ENCODE measurements around the gene MYO7B. TPM values are rescaled to one million over a fixed set of nuclear protein-coding genes. Genes with fewer than 3 reads are reported as not detected.

MYO7B gene
- total and polyA plus RNA-seq, 9 of the 15 experiments (the other 6 are each of a cell fraction or from before 2014, with no cell fraction given), result 0.08 TPM; not detected in 8

DNA sequence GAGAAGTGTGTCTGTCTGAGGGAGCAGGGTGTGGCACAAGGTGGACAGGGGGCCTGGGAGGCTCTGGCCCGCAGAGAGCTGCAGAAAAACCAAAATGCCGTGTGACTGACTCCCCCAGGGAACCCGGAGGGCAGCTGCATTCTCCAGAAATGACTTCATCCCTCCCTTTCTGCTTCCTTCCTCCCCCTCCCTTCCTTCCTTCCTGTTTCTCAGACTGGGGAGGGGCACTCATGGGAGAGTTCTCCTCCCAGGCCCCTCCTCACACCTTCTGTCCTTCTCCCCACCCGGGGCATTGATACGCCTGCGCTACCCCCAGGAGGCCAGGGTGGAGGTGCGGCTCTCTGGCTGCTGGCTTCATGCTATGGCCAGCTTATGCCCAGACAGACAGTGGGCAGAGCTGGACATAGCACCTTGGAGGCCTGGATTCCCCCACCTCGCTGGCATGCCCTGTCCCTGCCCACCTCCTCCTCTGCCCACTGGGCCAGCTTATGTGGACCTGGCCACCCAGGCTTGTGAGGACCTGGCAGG, 102.3 kb downstream of the MYO7B start (continued):
- TF ChIP-seq ZNF639 (CRISPR knock-in tag; conservative IDR thresholded peaks at IDR 0.05 in 1 of 2, IDR thresholded peaks at IDR 0.05 in 1 of 2) (no peak), ETV5 (CRISPR knock-in tag; IDR thresholded peaks at IDR 0.05; ENCODE audit: low read depth) (no peak; the same call in 1 of the 2 replicates), ZNF766 (CRISPR knock-in tag; conservative IDR thresholded peaks at IDR 0.05) (no peak), SRSF3 (IDR thresholded peaks at IDR 0.05; ENCODE audit: insufficient read depth, low read length) (no peak), SAP30 (IDR thresholded peaks at IDR 0.05; ENCODE audit: borderline replicate concordance, insufficient read depth, low read depth, low read length, poor library complexity, severe bottlenecking) (no peak), BMI1 (IDR thresholded peaks at IDR 0.05; ENCODE audit: low read length) (no peak), MXI1 (IDR thresholded peaks at IDR 0.05; ENCODE audit: low read depth, low read length) (no peak), ARID2 (IDR thresholded peaks at IDR 0.05) (no peak), SLC30A9 (CRISPR knock-in tag; IDR thresholded peaks at IDR 0.05) (no peak), ZBTB1 (CRISPR knock-in tag; IDR thresholded peaks at IDR 0.05; ENCODE audit: borderline replicate concordance, low read depth) (0 out of 2 replicates have a peak, but pooled peaks have one; percentile 1), CTBP1 (IDR thresholded peaks at IDR 0.05; ENCODE audit: borderline replicate concordance) (peak; percentile 36; the same call in 1 of the 2 replicates), XRCC5 (IDR thresholded peaks at IDR 0.05; ENCODE audit: low read depth, low read length) (no peak), MECOM (CRISPR knock-in tag; IDR thresholded peaks at IDR 0.05) (no peak), ARHGAP35 (IDR thresholded peaks at IDR 0.05; ENCODE audit: partially characterized antibody) (no peak), STAT5A (IDR thresholded peaks at IDR 0.05; ENCODE audit: borderline replicate concordance, low read length) (no peak)
- TF ChIP-seq, protein P1, sequence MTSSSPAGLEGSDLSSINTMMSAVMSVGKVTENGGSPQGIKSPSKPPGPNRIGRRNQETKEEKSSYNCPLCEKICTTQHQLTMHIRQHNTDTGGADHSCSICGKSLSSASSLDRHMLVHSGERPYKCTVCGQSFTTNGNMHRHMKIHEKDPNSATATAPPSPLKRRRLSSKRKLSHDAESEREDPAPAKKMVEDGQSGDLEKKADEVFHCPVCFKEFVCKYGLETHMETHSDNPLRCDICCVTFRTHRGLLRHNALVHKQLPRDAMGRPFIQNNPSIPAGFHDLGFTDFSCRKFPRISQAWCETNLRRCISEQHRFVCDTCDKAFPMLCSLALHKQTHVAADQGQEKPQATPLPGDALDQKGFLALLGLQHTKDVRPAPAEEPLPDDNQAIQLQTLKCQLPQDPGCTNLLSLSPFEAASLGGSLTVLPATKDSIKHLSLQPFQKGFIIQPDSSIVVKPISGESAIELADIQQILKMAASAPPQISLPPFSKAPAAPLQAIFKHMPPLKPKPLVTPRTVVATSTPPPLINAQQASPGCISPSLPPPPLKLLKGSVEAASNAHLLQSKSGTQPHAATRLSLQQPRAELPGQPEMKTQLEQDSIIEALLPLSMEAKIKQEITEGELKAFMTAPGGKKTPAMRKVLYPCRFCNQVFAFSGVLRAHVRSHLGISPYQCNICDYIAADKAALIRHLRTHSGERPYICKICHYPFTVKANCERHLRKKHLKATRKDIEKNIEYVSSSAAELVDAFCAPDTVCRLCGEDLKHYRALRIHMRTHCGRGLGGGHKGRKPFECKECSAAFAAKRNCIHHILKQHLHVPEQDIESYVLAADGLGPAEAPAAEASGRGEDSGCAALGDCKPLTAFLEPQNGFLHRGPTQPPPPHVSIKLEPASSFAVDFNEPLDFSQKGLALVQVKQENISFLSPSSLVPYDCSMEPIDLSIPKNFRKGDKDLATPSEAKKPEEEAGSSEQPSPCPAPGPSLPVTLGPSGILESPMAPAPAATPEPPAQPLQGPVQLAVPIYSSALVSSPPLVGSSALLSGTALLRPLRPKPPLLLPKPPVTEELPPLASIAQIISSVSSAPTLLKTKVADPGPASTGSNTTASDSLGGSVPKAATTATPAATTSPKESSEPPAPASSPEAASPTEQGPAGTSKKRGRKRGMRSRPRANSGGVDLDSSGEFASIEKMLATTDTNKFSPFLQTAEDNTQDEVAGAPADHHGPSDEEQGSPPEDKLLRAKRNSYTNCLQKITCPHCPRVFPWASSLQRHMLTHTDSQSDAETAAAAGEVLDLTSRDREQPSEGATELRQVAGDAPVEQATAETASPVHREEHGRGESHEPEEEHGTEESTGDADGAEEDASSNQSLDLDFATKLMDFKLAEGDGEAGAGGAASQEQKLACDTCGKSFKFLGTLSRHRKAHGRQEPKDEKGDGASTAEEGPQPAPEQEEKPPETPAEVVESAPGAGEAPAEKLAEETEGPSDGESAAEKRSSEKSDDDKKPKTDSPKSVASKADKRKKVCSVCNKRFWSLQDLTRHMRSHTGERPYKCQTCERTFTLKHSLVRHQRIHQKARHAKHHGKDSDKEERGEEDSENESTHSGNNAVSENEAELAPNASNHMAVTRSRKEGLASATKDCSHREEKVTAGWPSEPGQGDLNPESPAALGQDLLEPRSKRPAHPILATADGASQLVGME (CRISPR knock-in tag; IDR thresholded peaks at IDR 0.05), result 0 out of 2 replicates have a peak, but pooled peaks have one; percentile 27
- TF ChIP-seq, protein P2, sequence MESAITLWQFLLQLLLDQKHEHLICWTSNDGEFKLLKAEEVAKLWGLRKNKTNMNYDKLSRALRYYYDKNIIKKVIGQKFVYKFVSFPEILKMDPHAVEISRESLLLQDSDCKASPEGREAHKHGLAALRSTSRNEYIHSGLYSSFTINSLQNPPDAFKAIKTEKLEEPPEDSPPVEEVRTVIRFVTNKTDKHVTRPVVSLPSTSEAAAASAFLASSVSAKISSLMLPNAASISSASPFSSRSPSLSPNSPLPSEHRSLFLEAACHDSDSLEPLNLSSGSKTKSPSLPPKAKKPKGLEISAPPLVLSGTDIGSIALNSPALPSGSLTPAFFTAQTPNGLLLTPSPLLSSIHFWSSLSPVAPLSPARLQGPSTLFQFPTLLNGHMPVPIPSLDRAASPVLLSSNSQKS (CRISPR knock-in tag; IDR thresholded peaks at IDR 0.05), result no peak

Data from K562 (cell line).